ENCODE data around the gene CRYAA.
"Not testable (repeated sequence)": the region's sequence is repeated elsewhere in the genome, so short reads cannot be mapped to it uniquely, and the experiment has no call there.

CRYAA gene

DNA sequence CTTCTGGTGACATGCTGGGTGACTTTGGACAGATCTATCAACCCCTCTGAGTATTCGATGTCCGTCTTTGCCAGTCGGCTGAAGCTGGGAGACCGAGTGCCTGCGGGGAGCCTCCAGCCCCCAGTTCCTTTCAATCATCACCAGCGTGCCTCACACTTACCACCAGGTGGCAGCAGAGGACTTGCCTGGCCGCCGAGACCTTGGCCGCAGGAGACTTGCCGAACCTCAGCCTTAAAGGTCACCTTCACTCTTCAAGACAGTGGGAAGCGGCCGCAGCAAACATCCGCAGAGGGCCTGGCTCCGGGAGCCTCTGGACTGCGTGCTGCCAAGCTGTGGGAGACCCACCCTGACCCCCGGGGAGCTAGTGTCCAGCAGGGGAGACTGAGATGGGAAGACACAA is 7.8 kb downstream of the CRYAA start:
- peak; percentile 97 for FAIRE-seq
- not testable (repeated sequence) for DNase-seq (ENCODE audit: insufficient read length, low spot score)

DNA sequence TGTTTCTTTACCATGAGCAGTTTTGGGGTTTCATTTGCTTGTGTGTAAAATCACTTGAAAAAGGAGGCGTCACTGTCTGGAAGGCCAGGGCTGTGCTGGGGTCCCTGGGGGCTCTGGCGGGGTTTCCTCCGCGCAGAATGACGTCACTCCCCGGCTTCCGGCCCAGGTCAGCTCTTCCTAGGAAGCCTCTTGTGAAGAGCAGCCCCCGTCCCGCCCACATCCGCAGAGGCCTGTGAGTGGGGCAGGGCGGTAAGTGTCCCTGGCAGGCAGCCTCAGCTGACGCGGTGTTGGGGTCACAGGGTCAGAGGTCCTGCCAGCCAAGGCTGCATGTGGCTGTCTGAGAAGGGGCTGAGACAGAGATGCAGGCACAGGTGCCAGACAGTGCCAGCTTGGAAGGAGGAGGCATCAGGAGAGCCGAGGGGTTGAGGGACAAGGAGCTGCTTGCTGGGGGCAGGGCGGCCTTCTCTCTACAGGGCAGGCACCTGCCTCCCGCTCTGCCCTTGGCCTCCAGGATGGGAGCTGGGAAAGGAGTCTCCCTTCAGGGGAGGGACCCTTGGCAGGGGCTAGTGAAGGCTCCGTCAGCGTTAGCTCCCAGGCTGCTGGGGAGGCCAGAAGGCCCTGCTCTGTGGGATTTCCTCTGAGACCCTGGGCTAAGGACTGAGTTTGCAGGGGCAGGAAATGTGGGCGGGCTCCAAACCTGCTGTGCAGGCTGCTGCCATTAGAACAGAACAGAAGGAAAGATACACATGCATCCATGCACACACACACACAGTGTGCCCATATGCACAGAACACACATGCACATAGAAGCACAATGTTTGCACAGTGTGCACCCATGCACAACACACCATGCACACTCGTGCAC is 8.5 kb downstream of the CRYAA start:
- peak; percentile 8 for FAIRE-seq
- not testable (repeated sequence) for DNase-seq (ENCODE audit: insufficient read length, low spot score)

DNA sequence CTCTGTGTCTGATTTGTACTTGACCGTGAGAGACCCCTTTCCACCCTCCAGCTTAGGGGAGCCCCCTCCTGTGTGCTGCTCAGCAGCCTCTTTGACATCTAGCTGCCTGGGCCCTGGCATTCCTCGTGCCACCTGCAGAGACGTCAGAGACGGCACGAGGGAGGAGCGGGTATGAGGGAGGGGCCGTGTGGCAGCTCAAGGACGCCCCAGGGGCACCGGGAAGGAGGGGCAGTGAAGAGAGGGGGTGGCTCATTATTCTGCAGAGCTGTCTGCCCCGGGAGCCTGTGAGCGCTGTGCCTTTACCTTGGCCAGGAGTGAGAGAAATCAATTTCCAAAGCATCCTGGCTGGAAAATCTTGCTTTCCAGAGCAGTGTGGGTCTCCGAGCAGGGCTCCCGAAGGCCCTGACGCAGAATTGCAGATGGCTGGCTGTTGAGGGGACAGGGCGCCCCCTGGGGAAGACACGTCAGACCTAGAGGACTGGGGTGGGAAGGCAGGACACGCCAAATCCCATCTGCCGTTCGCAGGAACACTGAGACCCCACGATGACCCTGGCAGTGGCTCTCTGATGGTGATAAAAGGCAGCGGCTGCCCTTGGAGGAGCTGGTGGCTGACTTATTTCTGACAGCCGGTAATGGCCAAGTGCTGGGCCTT is 9.5 kb downstream of the CRYAA start:
- FAIRE-seq: not testable (repeated sequence)

DNA sequence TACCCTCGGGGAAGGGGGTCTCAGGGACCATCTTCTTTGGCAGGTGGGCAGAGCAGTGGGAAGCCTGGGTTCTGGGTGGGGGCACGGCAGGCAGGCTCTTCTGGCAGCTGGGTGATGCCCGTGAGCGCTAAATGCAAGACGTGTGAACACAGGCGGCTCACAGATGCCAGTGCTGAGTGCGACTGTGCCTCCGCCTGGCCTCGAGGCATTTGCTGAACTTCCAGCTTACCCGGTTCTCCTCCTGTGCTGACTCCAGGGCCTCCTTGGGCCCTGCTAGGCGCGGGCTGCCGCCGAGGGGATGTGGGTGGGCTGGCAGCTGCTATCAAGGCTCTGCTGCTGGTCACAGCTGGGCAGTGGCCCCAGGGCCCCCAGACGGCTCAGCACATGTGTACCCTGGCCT is 12.2 kb downstream of the CRYAA start:
- DNase-seq (ENCODE audit: insufficient read length, low spot score): not testable (repeated sequence)

More for the DNA sequence above, 9.5 kb downstream of the CRYAA start:
- not testable (repeated sequence) for DNase-seq (ENCODE audit: insufficient read length, low spot score)

DNA sequence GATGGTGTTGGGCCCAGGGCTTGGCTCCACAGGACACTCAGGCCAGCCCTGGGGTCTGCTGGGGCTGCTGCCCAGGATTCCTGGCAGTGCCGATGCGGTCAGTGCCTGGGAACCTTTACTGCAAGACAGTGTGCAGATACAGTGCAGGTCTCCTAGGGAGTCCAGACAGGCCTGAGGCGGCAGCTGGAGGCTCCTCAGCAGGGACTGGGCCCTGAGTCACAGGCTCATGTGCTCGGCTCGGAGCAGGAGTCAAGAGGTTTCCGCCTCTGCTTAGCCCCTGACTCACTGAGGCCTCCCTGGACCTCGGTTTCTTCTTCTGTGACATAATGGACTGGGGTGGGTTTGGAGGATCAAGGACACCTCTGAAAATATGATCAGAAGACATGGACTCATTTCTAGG is 18.5 kb downstream of the CRYAA start:
- not testable (repeated sequence) for DNase-seq (ENCODE audit: insufficient read length, low spot score); FAIRE-seq

More for the DNA sequence above, 12.2 kb downstream of the CRYAA start:
- FAIRE-seq: not testable (repeated sequence)

DNA sequence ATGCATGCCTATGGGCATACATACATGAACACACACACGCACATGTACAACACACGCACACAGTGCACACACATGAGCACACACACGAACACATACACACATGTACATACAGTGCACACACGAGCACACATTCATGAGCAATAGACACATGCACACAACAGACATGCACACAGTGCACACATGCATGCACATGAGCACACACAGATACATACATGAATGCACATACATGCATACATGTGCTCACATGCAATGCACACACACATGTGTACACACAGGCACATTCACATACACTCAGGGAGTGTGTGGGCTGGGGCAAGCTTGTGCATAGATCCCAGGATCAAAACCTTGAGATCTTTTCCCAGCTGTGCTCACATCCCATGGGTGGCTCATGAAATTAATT is 18.9 kb downstream of the CRYAA start:
- DNase-seq (ENCODE audit: insufficient read length, low spot score) (no peak), FAIRE-seq (no peak)

DNA sequence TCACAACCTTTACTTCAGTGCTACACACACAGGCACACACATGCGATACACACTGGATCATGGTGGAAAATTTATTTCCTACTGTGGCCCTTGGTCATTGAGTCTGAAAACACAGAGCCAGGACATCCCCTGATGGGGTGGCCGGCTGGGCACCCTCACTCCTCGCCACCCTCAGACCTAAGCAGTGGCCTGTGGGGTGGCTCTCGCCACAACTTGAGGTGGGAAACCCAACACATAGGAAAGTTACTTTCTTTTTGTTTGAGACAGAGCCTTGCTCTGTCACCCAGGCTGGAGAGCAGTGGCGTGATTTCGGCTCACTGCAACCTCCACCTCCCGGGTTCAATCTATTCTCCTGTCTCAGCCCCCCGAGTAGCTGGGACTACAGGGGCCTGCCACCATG is 19.4 kb downstream of the CRYAA start:
- no peak for DNase-seq (ENCODE audit: insufficient read length, low spot score)
- no peak for FAIRE-seq

DNA sequence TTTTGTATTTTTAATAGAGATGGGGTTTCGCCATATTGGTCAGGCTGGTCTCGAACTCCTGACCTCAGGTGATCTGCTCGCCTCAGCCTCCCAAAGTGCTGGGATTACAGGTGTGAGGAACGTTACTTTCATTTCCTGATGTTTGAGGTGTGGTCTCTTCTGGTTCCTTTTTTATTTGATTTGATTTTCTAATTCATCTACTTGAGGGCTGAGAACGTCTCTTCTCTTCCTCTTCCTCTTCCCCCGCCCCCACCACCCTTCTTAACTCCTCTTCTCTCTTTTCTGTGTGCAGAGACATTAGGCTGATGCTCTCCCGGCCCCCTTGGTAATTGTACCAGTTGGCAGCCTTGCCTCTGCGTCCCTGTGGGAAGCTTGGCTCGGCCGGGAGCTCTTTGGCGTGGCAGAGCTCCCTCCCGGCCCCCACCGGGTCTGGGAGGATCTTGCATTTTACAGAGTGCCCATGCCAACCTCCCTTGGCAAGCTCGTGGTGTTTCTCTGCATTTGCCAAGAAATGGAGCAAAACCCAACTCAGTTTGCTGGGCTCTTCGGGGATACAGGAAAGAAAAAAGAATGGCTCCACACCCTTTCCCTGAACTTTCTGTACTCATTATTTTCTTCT is 19.9 kb downstream of the CRYAA start:
- FAIRE-seq: no peak

DNA sequence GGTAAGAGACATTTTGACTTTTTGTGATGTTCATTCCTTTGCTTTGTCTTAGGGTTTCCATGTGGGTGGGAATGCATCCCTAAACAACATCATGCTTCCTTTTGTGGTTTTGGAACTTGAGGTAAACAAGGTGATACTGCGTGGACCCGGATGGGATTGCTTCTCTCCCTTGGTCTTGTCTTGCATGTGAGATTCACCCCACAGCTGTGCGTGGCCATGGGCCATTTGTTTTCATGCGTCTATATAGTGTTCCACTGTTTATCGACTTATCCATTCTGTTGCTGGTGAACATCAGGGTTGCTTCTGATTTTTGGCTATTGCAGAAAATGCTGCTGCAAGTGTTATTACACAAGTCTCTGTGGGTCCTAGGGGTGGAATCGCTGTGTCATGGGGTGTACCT is 21.1 kb downstream of the CRYAA start:
- FAIRE-seq (no peak), DNase-seq (ENCODE audit: insufficient read length, low spot score) (no peak)

More for the DNA sequence above, 19.9 kb downstream of the CRYAA start:
- DNase-seq (ENCODE audit: insufficient read length, low spot score): no peak

DNA sequence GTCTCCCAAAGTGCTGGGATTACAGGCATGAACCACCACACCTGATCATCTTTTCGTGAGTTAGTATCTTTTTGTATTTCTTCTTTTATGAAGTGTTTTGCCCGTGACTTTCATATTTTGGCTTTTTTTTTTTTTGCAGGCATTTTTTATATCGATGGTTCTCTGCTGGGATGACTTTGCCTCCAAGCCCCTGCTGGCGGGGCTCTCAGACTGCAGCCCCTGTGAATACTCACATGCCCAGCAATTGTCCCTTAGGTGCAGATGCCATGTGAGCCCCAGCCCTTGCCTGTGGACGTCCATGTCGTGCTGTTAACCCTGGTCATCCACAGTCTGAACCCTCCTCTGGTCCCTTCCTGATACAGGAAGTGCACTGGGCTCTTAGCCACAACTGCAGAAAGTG is 21.7 kb downstream of the CRYAA start:
- FAIRE-seq (no peak), DNase-seq (ENCODE audit: insufficient read length, low spot score) (no peak)

DNA sequence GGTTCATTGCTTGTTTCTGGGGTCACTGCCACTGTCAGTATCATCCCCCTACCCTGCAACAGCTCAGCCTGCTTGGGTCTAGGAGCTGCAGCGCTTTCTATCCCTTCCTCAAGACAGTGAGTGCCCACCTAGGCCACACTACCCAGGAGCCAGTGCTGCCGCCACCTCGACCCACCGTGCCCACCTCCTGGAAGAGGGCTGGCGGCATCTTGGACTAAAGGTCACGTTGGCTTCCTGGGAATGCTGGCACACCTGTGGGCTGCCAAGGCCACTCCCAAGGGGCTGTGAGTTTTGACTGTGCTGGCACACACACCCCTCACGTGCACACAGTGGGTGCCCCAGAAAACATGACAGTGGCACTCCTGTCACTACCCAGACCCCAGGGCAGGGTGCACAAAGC is 22.1 kb downstream of the CRYAA start:
- DNase-seq (ENCODE audit: insufficient read length, low spot score): no peak
- no peak for FAIRE-seq

DNA sequence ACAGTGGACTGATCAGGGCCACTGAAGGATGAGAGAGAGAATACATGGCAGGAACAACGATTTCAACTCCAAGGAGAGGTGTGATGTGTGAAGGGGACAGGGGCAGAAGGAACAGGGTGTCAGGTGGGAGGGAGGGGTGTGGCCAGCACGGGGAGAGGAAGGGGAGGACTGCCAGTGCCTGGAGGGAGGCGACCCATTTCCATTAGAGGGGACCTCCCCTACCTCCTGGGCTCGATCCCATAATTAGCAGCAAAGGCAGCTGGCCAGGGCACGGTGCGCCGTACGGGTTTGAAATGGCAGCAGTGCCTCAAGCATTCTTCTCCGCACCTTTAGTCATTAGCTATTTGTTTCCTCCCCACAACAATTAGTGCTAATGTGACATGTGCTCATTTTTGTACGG is 22.7 kb downstream of the CRYAA start:
- no peak for DNase-seq (ENCODE audit: insufficient read length, low spot score)
- no peak for FAIRE-seq

DNA sequence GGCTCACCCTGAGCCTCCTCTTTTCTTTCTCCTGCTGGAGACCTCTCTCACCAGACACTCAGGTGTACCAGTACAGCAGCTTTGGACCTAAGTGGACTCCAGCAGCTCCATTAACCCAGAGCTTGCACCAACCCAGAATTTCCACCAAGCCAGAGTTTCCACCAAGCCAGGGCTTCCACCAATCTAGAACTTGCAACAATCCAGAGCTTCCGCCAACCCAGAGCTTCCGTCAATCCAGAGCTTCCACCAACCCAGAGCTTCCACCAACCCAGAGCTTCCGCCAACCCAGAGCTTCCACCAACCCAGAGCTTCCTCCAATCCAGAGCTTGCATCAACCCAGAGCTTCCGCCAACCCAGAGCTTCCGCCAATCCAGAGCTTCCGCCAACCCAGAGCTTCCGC is 23.2 kb downstream of the CRYAA start:
- no peak for FAIRE-seq
- no peak for DNase-seq (ENCODE audit: insufficient read length, low spot score)

DNA sequence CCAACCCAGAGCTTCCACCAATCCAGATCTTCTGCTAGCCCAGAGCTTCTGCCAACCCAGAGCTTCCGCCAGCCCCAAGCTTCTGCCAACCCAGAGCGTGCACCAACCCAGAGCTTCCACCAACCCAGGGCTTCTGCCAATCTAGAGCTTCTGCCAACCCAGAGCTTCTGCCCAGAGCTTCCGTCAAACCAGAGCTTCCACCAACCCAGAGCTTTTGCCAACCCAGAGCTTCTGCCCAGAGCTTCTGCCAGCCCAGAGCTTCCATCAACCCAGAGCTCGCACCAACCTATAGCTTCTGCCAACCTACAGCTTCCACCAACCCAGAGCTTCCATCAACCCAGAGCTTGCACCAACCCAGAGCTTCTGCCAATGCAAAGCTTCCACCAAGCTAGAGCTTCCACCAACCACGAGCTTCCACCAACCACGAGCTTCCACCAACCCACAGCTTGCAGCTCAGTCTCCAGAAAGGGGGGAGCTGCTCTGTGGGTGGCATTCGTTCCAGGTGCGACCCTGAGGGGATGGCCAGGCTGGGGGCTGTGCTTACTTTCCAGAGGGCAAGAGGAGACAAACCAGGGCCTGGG is 23.8 kb downstream of the CRYAA start:
- FAIRE-seq: no peak
- no peak for DNase-seq (ENCODE audit: insufficient read length, low spot score)

DNA sequence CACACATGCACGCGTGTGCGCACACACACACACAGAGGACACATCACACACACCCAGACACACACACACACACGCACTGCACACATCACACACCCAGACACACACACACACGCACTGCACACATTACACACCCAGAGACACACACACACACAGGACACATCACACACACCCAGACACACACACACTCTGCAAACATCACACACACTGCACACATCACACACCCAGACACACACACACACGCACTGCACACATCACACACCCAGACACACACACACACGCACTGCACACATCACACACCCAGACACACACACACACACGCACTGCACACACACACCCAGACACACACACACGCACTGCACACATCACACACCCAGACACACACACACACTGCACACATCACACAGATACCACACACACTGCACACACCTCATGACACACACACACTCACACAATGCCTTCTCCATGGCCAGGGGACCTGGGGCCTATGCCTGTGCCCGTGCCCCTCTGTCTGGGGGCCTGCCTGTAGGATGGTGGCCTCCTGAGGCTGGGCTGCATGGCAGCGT is 24.4 kb downstream of the CRYAA start:
- DNase-seq (ENCODE audit: insufficient read length, low spot score) (no peak), FAIRE-seq (no peak)

DNA sequence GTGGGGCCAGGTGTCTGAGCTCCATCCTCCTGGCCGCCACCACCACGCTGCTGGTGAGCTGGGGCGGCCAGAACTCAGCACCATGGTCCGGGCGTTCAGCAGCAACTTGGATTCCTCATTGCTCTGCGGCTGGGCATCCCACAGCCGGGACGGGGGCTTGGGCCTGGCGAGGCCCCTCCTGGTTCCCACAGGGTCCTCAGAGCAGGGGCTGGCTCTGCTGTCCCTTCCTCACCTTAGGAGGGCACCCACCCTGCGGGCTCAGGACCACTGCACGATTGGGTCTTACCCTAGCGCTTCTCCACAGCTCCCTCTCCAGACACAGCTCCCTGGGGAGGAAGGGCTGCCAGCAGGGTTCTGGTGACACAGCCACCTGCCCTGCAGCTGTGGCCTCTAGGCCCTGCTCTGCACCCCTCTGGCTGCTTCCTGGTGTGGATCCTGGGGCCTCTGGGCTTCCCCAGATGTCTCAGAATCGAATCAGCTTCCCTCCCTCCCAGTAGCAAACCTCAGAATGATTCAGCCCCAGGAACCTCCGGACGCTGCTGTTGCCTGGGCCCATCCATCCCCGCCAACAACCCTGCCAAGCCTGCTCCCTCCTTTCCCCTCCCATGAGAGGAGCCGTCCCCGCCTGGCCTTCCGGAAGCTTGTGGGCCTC is 25.0 kb downstream of the CRYAA start:
- DNase-seq (ENCODE audit: insufficient read length, low spot score): no peak
- FAIRE-seq: no peak

DNA sequence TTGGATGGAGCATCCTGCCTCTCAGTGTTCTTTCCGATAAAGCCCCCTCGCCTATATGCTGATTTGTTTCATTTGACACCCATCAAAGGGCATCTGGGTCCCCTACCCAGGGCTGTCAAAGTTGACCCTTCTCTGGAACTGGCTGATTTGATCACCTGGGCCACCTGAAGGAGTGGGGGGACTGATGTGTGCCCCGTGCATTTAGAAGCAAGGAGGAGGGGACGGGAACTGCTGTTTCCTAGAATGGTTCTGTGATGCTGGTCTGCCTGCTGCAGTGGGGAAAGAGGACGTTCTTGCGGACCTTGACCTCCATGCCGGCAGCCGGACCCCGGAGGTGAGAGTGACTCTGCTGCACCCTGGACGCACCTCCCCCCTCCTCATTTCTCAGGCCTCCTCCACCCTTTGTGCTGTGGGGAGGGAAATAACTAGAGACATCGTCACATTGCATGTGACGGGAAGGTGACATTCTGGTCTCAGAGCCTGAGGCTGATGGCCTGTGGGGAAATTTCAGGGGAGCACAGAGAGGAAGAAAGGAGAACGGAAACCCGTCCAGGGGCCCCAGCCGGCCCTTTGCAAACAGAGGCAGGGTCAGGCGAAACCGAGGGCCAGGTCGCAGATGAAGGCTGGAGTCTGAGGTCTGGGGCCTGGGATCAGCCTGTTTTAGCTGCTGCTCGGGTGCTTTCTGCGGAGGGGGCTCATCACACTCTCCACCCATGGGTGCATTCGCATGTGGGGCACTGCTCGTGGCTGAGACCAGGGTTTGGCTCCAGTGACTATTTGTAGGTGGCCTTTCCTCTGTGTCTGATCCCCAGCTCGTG is 25.7 kb downstream of the CRYAA start:
- DNase-seq (ENCODE audit: insufficient read length, low spot score) (no peak), FAIRE-seq (no peak)

DNA sequence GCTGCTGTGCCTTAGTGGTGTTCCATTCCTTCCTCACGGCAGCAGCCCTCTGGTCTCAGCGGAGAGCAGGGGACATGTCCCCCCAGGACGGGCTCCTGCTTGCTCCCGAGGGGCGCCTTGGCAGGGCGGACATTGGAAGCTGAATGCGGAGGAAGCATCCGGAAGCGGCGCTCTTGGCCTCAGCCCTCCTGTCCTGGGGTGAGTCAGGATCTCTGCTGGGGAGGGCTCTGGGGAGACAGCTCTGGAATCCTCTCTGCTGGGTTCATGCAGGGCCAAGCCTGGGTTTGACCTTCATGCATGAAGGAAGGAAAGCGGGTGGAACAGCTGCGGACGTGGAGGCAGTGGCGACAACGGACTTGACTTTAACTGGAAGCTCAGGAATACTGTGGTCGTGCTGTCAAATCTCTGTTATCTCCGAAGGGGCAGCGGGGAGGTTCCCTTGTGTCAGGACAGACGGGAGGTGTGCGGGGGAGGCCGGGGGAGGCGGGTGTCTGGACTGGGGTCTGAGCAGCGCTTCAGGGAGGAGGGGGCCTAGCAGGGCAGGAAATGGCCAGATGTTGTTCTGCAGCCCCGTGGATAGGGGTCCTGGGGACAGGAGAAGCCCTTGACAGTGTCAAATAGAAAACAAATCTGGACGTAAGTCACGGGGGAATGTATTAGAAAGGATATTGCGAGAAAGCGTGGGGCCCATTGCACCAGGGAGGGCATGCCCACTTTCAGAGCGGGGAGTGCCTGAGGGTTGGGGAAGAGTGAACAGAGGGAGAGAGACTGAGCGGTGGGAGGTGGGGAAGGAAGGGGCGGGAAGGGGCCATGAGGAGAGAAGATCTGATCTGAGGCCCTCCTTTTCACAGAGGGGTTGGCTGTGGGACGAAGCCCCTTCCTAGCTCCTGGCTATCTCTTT is 26.6 kb downstream of the CRYAA start:
- no peak for FAIRE-seq
- DNase-seq (ENCODE audit: insufficient read length, low spot score): no peak

DNA sequence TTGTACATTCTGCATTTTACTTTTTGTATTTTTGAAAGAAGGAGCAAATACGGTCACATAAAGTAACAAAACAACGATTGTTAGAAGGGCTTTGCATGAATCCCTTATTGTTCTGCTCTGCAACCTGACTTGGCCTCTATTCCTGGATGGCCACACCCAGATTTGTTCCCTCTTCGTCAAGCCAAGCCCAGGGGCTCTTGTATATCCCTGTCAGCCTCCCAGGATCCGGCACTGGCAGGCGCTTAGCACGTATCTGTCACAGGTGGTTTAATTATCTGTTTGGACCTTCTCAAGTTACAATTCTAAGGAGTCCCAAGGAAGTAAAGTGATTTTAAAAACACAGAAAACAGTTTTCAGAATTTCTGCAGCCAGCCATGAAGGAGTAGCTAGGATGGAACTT is 28.0 kb downstream of the CRYAA start:
- no peak for DNase-seq (ENCODE audit: insufficient read length, low spot score)
- no peak for FAIRE-seq

Data from GM19239 (cell line).